HUES64 (cell line): ENCODE data around the gene ANAPC7.
"Not testable (repeated sequence)": the region's sequence is repeated elsewhere in the genome, so short reads cannot be mapped to it uniquely, and the experiment has no call there.

Experiments
- H3K27ac ChIP-seq: 2 replicates; pipeline ENCODE4 v1.7.0; 2013; ENCODE audit warnings: low read depth, low read length, inconsistent platforms
- H3K27me3 ChIP-seq: 2 replicates; pipeline ENCODE4 v1.6.1; 2013; ENCODE audit warnings: mild to moderate bottlenecking, low read length; ENCODE audit not compliant: insufficient read depth
- H3K36me3 ChIP-seq: 2 replicates; pipeline ENCODE4 v1.6.1; 2013; ENCODE audit warnings: mild to moderate bottlenecking, low read length; ENCODE audit not compliant: insufficient read depth
- H3K4me1 ChIP-seq: 2 replicates; pipeline ENCODE4 v1.6.1; 2013; ENCODE audit warnings: mild to moderate bottlenecking, low read length, moderate library complexity; ENCODE audit not compliant: insufficient read depth
- H3K4me3 ChIP-seq: 2 replicates; pipeline ENCODE4 v1.5.1; 2013; ENCODE audit warnings: mild to moderate bottlenecking, low read length, moderate library complexity
- H3K9ac ChIP-seq: 2 replicates; pipeline ENCODE4 v1.6.1; 2013; ENCODE audit warnings: mild to moderate bottlenecking, low read depth, low read length
- H3K9me3 ChIP-seq: 2 replicates; pipeline ENCODE4 v1.6.1; 2013; ENCODE audit warnings: low read depth, low read length; ENCODE audit not compliant: insufficient read depth
- WGBS: fragments of 150-250, 120-280 bp; methylation state at CpG from one replicate; pipeline ENCODE4 v1.1.7; 2013; ENCODE audit warnings: missing lambda C conversion rate; 5-methylcytosine and 5-hydroxymethylcytosine counted together

Gene ANAPC7

DNA sequence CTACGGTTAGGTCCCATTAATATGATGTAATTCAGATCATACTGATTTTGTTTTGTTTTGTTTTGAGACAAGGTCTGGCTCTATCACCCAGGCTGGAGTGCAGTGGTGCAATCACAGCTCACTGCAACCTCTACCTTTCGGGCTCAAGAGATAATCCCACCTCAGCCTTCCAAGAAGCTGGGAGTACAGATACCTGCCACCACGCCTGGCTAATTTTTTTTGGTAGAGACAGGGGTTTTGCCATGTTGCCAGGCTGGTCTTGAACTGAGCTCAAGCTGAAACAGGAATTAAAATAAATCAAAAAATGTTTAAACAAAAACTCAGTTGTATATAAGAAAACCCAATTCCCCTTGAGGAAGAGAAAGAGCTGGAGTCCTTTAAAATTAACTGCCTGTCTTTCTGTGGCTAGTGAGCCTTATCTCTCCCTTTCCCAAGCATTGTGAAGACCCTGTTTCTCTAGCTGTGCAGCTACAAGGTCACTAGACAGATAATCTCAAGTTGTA is 17.7 kb upstream of the ANAPC7 start:
- Histone ChIP-seq H3K27me3 (no peaks in the 10 kb centered on the region), H3K9ac (no peak overlapping the region)

DNA sequence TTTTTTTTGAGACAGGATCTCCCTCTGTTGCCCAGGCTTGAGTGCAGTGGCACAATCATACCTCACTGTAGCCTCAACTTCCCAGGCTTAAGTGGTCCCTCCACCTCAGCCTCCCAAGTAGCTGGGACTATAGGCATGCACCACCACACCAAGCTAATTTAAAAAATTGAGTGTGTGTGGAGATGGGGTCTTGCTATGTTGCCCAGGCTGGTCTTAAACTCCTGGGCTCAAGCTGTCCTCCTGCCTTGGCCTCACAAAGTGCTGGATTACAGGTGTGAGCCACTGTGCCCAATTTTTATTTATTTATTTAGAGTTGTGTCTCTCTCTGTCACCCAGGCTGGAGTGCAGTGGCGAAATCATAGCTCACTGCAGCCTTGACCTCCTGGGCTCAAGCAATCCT is 17.1 kb upstream of the ANAPC7 start:
- H3K9ac ChIP-seq, H3K27ac ChIP-seq, H3K36me3 ChIP-seq, H3K4me1 ChIP-seq, H3K27me3 ChIP-seq, H3K4me3 ChIP-seq, H3K9me3 ChIP-seq: not testable (repeated sequence)
- WGBS, result 94% methylated on average over 1 of the region's 1 CpG

More for the DNA sequence above, 17.7 kb upstream of the ANAPC7 start:
- 65% methylated on average over 3 of the region's 3 CpGs for WGBS
- no peak overlapping the region for H3K4me3 ChIP-seq
- H3K9me3 ChIP-seq, result no peaks in the 10 kb centered on the region
- no peak overlapping the region for H3K27ac ChIP-seq
- H3K36me3 ChIP-seq, result no peaks in the 10 kb centered on the region
- H3K4me1 ChIP-seq, result peaks cover 8% of the 10 kb centered on the region; the same call in 1 of the 2 replicates

DNA sequence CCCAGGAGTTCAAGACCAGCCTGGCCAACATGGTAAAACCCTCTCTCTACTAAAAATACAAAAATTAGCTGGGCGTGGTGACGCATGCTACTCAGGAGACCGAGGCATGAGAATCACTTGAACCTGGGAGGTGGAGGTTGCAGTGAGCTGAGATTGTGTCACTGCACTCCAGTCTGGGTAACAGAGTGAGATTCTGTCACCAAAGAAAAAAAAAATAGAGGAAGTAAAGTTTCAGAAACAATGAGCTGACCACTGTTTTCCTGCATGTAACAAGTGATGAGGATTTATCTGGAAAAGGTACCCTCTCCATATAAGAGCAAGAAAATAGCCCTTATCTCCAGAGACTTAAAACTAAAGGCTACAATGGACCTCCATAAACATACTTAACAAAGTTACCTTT is 13.6 kb upstream of the ANAPC7 start:
- H3K27ac ChIP-seq, H3K9ac ChIP-seq: not testable (repeated sequence)
- 94% methylated on average over 3 of the region's 3 CpGs for WGBS

DNA sequence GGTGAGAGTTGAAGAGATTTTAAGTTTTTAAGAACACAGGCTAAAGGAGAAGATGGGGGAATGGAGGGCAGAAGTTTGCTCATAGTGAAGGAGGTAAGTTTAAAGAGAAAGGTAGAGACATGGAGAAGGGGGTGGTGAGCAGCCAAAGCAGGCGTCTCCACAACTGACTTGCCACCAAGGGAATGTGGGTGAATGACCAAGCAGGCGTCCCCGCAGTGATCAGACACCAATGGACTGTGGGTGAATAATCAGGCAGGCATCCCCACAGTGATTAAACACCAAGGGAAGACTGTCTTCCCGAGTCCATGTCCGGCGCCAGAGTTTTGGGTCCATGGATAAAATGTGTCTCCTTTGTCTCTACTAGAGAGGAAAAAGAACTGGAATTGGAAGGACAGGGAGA is 6.6 kb upstream of the ANAPC7 start:
- H3K27me3 ChIP-seq, H3K4me1 ChIP-seq, H3K36me3 ChIP-seq, H3K4me3 ChIP-seq, H3K27ac ChIP-seq, H3K9ac ChIP-seq, H3K9me3 ChIP-seq: not testable (repeated sequence)
- 92% methylated on average over 6 of the region's 6 CpGs for WGBS

More for the DNA sequence above, 13.6 kb upstream of the ANAPC7 start:
- H3K4me1 ChIP-seq, H3K9me3 ChIP-seq, H3K4me3 ChIP-seq, H3K36me3 ChIP-seq, H3K27me3 ChIP-seq: not testable (repeated sequence)

DNA sequence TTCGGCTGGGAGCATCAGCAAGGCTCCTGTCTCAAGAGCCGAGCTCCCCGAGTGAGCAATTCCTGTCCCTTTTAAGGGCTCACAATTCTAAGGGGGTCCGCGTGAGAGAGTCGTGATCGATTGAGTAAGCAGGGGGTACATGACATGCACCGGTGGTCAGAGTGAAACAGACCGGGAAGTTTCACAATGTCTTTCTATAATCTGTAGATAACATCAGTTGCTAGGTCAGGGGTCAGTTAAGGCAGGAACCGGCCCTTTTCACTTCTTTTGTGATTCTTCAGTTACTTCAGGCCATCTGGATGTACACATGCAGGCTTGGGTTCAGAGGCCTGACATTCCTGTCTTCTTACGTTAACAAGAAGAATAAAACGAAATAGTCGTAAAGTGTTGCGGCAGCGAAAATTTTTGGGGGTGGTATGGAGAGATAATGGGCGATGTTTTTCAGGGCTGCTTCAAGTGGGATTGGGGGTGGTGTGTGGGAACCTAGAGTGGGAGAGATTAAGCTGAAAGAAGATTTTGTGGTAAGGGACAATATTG is 1.7 kb upstream of the ANAPC7 start:
- not testable (repeated sequence) for H3K9ac ChIP-seq, H3K27ac ChIP-seq, H3K27me3 ChIP-seq, H3K9me3 ChIP-seq, H3K4me3 ChIP-seq, H3K4me1 ChIP-seq
- peaks cover 17% of the 10 kb centered on the region for H3K36me3 ChIP-seq
- WGBS, result 95% methylated on average over 16 of the region's 16 CpGs

DNA sequence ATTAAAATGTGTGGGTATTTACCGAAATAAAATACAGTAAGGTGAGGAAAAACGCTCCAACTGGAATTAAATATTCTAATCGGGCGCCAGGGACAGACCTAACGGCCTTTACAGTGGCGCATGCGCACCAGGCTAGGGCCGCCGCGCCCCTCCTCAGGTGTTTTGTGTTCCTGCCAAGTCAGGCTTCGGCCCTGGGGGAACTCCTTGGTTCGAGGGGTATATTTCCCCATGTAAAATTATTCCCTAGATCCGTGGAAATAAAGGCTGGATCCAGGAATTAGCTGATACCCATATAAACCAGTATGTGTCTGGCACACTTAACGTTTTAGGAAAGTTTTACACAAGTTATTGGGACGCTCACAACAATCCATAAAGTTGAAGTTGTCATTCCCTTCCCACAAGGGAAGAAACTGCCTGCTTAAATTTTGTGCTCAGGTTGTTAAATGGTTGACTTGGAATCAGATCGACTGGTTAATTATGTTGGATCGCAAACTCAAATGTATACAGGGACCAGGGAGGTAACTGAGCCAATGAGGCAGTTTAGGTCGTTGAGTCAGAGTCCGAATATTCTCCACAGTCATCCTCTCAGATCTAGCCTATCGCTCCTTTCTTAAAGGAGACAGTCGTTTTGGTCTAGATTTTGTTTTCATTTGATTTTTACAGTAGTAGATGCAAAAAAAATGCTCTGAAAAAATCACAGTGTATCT is 621 bp upstream of the ANAPC7 start:
- H3K4me1 ChIP-seq, result peaks cover 4% of the 10 kb centered on the region; the same call in 1 of the 2 replicates
- peak overlapping the region; percentile 97 for H3K27ac ChIP-seq
- H3K4me3 ChIP-seq, result peak overlapping the region; percentile 84
- peaks cover 24% of the 10 kb centered on the region for H3K36me3 ChIP-seq
- no peaks in the 10 kb centered on the region for H3K27me3 ChIP-seq
- H3K9me3 ChIP-seq, result no peaks in the 10 kb centered on the region
- H3K9ac ChIP-seq, result peak overlapping the region; percentile 93
- 25% methylated on average over 21 of the region's 21 CpGs for WGBS

DNA sequence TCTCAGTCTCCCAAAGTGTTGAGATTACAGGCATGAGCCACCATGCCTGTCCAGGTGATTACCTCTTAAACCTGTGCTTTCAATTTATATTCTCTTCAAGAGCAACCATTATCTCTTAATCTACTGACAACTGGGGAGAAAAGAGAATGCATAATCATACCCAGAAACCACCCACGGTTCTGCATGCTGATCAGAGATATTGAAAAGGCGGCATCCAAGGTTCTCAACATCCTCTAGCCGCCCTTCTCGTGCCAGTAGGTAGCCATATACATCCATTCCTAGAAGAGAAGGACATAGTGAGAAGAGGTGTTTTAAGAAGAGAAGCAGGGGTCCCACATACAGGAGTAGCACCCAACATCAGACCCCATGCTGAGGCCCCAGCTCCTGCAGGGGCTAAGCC is 20.8 kb downstream of the ANAPC7 start:
- H3K27me3 ChIP-seq, result no peaks in the 10 kb centered on the region
- 95% methylated on average over 4 of the region's 4 CpGs for WGBS
- H3K9ac ChIP-seq, result no peak overlapping the region
- H3K36me3 ChIP-seq, result peaks cover 90% of the 10 kb centered on the region
- H3K4me3 ChIP-seq, result no peak overlapping the region
- H3K27ac ChIP-seq, result no peak overlapping the region
- H3K4me1 ChIP-seq, result no peaks in the 10 kb centered on the region
- H3K9me3 ChIP-seq, result no peaks in the 10 kb centered on the region

DNA sequence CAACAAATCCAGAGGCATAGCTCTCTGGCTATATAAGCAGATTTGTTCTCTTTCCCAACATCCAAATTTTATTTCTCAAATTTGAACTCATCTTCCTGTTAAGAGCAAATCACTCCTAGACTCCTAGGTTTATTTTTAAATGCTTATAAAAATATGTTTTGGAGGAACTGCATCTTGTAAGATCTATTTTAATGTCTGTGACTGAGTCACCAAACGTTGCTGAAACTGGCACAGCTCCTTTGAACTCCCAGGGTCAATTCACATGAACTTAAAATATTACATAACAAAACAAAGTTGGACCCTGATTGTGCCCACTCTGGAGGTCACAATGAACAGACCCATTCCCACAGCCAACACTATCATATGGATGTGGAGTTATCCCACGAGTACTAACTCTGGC is 23.9 kb downstream of the ANAPC7 start:
- WGBS, result 98% methylated on average over 2 of the region's 2 CpGs
- Histone ChIP-seq H3K27me3 (no peaks in the 10 kb centered on the region), H3K9ac (no peak overlapping the region), H3K4me3 (no peak overlapping the region), H3K36me3 (peaks cover 89% of the 10 kb centered on the region), H3K27ac (no peak overlapping the region), H3K9me3 (no peaks in the 10 kb centered on the region), H3K4me1 (no peaks in the 10 kb centered on the region)

DNA sequence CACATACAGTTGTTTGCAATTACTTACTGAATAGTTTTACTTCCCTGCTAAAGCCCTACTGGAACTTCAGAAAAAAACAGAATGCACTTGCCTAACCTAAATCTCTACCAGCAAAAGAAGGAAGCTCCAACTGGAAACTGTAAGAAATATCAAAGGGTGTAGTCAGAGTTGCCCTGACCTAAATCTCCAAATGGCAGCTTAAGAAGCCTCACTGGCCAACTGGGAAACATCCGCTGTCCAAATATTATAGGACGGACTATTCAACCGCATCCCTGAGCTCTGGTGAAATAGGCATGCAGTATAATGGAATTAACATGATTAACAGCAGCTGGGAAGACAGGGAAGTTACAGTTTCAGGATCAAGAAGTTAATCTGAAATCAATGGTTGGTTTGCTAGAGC is 24.3 kb downstream of the ANAPC7 start:
- no peak overlapping the region for H3K9ac ChIP-seq
- no peaks in the 10 kb centered on the region for H3K4me1 ChIP-seq
- H3K27ac ChIP-seq, result no peak overlapping the region
- H3K27me3 ChIP-seq, result no peaks in the 10 kb centered on the region
- no peak overlapping the region for H3K4me3 ChIP-seq
- 97% methylated on average over 3 of the region's 3 CpGs for WGBS
- H3K36me3 ChIP-seq, result peaks cover 89% of the 10 kb centered on the region
- no peaks in the 10 kb centered on the region for H3K9me3 ChIP-seq

DNA sequence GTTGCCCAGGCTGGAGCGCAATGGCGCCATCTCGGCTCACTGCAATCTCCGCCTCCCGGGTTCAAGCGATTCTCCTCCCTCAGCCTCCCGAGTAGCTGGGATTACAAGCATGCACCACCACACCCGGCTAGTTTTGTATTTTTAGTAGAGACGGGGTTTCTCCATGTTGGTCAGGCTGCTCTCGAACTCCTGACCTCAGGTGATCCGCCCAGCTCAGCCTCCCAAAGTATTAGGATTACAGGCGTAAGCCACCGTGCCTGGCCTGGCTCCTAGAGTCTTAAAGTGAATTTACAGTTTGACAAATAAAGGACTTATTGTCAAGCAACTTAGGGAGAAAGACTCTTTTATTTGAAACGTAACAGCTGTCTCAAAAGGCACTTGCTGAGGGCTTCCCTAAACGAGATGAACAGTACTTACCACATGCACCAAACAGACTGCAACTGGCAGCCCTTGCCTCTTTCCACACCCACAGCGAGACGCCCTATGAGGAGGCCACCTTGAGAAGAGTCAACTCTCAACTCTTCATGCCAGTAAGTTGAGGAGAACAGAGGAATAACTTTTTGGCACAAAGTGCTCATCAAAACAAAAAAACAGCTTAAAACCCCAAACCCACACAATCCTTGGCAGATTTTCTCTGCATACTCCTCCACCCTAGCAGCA is 25.2 kb downstream of the ANAPC7 start:
- H3K4me3 ChIP-seq, H3K4me1 ChIP-seq, H3K9me3 ChIP-seq, H3K27me3 ChIP-seq, H3K9ac ChIP-seq, H3K27ac ChIP-seq: not testable (repeated sequence)
- peaks cover 94% of the 10 kb centered on the region for H3K36me3 ChIP-seq
- WGBS, result 94% methylated on average over 17 of the region's 17 CpGs

DNA sequence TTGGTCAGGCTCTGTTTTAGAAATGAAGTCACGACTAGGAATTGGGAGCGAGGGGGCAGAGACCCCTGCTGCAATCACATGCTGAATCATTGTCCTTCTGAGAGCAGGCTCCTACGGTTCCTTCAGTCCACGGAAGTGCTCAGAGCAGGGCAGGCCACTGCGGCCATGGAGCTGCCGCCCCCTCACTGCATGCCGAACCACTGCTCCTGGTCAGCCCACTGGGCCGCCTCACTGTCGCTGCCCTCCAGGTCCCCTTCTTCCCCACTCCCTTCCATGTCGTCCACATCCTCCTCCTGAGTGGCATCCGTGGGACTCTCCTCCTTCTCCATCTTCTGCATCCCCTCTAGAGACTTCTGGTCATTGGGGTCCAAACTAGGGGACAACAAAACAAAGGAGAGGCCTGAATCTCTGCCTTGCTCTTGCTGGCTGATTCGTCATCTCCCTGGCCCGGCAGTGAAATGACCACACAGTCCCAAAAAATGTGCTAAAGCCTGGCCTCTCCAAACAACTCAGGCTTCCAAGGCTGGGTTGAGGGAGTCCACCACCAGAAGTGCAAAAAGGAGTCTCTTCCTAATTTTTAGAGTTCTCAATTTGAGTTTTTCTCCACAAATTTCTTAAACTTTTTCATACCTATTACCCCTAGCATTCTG is 29.4 kb downstream of the ANAPC7 start:
- H3K36me3 ChIP-seq, result peaks cover 78% of the 10 kb centered on the region
- 95% methylated on average over 13 of the region's 13 CpGs for WGBS

More for the DNA sequence above, 29.4 kb downstream of the ANAPC7 start:
- Histone ChIP-seq H3K9me3 (no peaks in the 10 kb centered on the region), H3K27ac (no peak overlapping the region), H3K4me1 (no peaks in the 10 kb centered on the region), H3K27me3 (no peaks in the 10 kb centered on the region), H3K9ac (no peak overlapping the region), H3K4me3 (no peak overlapping the region)
